ENCODE data around the gene IL31RA.

Gene IL31RA

GRCh38 chr5:55851675-55851979 is 470 bp downstream of the IL31RA start:
- Mint-ChIP-seq H3K27ac (no peak overlapping the region), H3K27me3 (no peaks in the 10 kb centered on the region), H3K4me3 (no peak overlapping the region), H3K36me3 (ENCODE audit: low read depth) (no peaks in the 10 kb centered on the region), H3K9me3 (no peaks in the 10 kb centered on the region), H3K4me1 (ENCODE audit: low read depth) (peaks cover 47% of the 10 kb centered on the region)
- intact Hi-C loops (cut with micrococcal nuclease), result no loop called here

DNA sequence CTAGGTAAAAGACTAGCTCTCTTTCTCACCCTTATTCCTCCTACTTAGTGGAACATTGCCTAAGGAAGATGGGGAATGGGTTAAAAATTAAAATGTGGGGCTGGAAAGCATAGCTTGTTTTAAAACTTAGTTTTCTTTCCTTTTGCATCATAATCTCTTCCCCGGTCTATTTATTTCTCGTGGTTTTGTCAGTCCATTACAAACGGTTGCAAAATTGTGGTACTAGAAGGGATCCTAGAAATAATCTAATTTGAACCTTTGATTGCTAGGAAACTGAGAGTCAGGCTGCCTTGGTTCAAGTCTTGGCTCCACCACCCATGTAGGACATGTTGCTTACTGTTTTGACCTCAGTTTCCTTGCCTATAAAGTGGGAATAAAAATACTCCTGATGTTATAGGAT is 1.3 kb downstream of the IL31RA start:
- Mint-ChIP-seq H3K27me3 (no peaks in the 10 kb centered on the region), H3K36me3 (ENCODE audit: low read depth) (no peaks in the 10 kb centered on the region), H3K4me3 (no peak overlapping the region), H3K27ac (no peak overlapping the region), H3K9me3 (no peaks in the 10 kb centered on the region), H3K4me1 (ENCODE audit: low read depth) (peaks cover 55% of the 10 kb centered on the region)
- intact Hi-C loops (cut with micrococcal nuclease), result no loop called here

- H3K9me3 Mint-ChIP-seq, result no peaks in the 10 kb centered on the region
- no peak overlapping the region for H3K4me3 Mint-ChIP-seq
- H3K27me3 Mint-ChIP-seq, result no peaks in the 10 kb centered on the region
- H3K4me1 Mint-ChIP-seq (ENCODE audit: low read depth), result peaks cover 59% of the 10 kb centered on the region
- intact Hi-C loops (cut with micrococcal nuclease), result no loop called here
- H3K36me3 Mint-ChIP-seq (ENCODE audit: low read depth), result no peaks in the 10 kb centered on the region
- H3K27ac Mint-ChIP-seq, result no peak overlapping the region
Measured at GRCh38 chr5:55853041-55853670, 2.0 kb downstream of the IL31RA start.

DNA sequence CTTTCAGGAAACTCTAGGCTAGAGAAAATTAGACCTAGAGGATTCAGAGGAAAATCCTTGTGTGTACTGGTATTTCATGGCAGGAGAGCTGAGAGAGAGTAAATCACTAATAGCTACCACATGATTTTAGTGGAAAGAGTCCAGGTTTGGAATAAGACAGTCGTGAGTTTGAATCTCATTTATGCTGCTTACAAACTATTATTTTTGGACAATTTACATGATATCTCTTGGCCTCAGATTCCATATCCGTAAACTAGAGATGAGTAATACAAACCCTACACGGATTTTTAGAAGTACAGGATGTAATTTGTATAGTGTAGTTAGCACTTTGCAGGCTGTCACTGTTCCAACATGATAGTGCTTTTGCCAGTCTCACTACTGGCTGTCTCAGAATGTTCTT is 2.7 kb downstream of the IL31RA start:
- intact Hi-C loops (cut with micrococcal nuclease), result no loop called here
- Mint-ChIP-seq H3K4me3 (no peak overlapping the region), H3K27me3 (no peaks in the 10 kb centered on the region), H3K27ac (no peak overlapping the region), H3K36me3 (ENCODE audit: low read depth) (no peaks in the 10 kb centered on the region), H3K4me1 (ENCODE audit: low read depth) (peaks cover 62% of the 10 kb centered on the region), H3K9me3 (no peaks in the 10 kb centered on the region)

GRCh38 chr5:55855509-55855908 is 4.4 kb downstream of the IL31RA start:
- Mint-ChIP-seq H3K9me3 (no peaks in the 10 kb centered on the region), H3K27ac (peak overlapping the region; percentile 56), H3K36me3 (ENCODE audit: low read depth) (no peaks in the 10 kb centered on the region), H3K27me3 (no peaks in the 10 kb centered on the region), H3K4me1 (ENCODE audit: low read depth) (peaks cover 66% of the 10 kb centered on the region), H3K4me3 (no peak overlapping the region)
- intact Hi-C loops (cut with micrococcal nuclease), result no loop called here

DNA sequence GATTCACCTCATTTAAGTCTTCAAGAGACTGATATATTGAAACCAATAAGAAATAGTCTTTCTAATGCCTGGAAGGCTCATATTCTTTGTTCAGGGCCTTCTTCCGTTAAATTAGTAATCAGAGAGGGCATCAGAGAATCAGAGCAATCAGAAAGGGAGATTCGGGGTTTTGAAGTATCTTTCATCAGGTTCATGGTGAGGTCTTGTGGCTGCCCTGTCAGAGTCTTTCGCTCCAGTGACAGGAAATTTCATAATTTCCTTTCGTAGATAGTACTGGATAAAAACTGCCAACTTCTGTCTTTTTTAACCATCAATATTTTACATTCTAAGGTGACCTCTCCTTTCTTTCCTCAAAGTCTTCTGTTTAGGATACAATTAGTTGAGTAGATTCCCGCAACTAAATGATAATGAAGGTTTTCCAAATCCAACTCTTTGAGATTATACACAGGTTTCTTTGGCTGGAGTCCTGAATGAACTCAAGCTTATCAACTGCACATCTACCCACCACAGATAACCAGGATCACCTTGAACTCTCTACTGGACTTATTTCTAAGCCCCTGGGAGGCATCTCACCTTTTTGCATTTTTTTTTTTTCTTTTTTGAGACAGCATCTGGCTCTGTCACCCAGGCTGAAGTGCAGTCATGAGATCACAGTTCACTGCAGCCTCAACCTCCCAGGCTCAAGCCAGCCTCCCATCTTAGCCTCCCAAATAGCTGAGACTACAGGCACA is 5.5 kb downstream of the IL31RA start:
- no peaks in the 10 kb centered on the region for H3K27me3 Mint-ChIP-seq
- H3K4me1 Mint-ChIP-seq (ENCODE audit: low read depth), result peaks cover 59% of the 10 kb centered on the region
- H3K36me3 Mint-ChIP-seq (ENCODE audit: low read depth), result no peaks in the 10 kb centered on the region
- peak overlapping the region; percentile 56 for H3K27ac Mint-ChIP-seq
- no peaks in the 10 kb centered on the region for H3K9me3 Mint-ChIP-seq
- intact Hi-C loops (cut with micrococcal nuclease), result no loop called here
- H3K4me3 Mint-ChIP-seq, result no peak overlapping the region

DNA sequence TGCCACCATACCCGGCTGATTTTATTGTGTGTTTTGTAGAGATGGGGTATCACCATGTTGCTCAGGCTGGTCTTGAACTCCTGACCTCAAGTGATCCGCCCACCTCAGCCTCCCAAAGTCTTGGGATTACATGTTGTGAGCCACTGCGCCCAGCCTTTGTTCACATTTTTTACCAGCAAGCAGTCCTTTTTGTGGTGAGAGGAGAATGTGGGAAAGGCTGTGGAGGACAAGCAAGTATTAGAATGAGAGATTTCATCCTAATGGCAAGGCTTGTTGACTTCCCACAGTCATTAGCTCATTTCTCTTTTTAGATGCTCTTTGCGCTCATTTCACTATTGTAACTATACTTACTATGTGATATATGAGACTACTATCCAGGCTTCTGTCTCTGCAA is 6.1 kb downstream of the IL31RA start:
- H3K9me3 Mint-ChIP-seq, result no peaks in the 10 kb centered on the region
- H3K4me3 Mint-ChIP-seq, result no peak overlapping the region

GRCh38 chr5:55858104-55858503 is 6.9 kb downstream of the IL31RA start:
- H3K27ac Mint-ChIP-seq, result no peak overlapping the region

More for the DNA sequence above, 6.1 kb downstream of the IL31RA start:
- Mint-ChIP-seq H3K27me3 (no peaks in the 10 kb centered on the region), H3K4me1 (ENCODE audit: low read depth) (peaks cover 55% of the 10 kb centered on the region), H3K36me3 (ENCODE audit: low read depth) (no peaks in the 10 kb centered on the region), H3K27ac (peak overlapping the region; percentile 53)
- intact Hi-C loops (cut with micrococcal nuclease), result no loop called here

DNA sequence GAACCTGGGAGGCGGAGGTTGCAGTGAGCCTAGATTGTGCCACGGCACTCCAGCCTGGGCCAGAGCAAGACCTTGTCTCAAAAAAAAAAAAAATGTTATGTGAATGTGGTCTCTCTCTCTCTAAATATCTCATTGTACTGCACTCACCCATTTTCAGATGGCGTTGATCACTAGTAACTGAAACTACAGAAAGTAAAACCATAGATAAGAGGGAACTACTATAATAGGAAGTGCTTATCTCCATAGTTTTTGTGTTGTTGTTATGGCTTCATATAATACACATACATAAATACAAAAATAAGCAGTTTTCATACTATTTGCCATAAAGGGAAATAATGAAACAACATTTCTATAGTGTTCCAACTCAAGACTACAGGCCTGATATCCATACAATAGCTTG is 9.1 kb downstream of the IL31RA start:
- H3K4me3 Mint-ChIP-seq, result no peak overlapping the region
- H3K4me1 Mint-ChIP-seq (ENCODE audit: low read depth), result peaks cover 35% of the 10 kb centered on the region
- H3K9me3 Mint-ChIP-seq, result no peaks in the 10 kb centered on the region
- H3K27ac Mint-ChIP-seq, result peak overlapping the region; percentile 29
- intact Hi-C loops (cut with micrococcal nuclease), result no loop called here
- H3K27me3 Mint-ChIP-seq, result no peaks in the 10 kb centered on the region
- H3K36me3 Mint-ChIP-seq (ENCODE audit: low read depth), result no peaks in the 10 kb centered on the region

More at GRCh38 chr5:55858104-55858503, 6.9 kb downstream of the IL31RA start:
- intact Hi-C loops (cut with micrococcal nuclease), result no loop called here
- Mint-ChIP-seq H3K36me3 (ENCODE audit: low read depth) (no peaks in the 10 kb centered on the region), H3K4me1 (ENCODE audit: low read depth) (peaks cover 47% of the 10 kb centered on the region), H3K4me3 (no peak overlapping the region), H3K27me3 (no peaks in the 10 kb centered on the region), H3K9me3 (no peaks in the 10 kb centered on the region)

GRCh38 chr5:55860709-55861108 is 9.6 kb downstream of the IL31RA start:
- Mint-ChIP-seq H3K36me3 (ENCODE audit: low read depth) (no peaks in the 10 kb centered on the region), H3K4me3 (no peak overlapping the region), H3K4me1 (ENCODE audit: low read depth) (peaks cover 35% of the 10 kb centered on the region), H3K27ac (peak overlapping the region; percentile 29), H3K9me3 (no peaks in the 10 kb centered on the region), H3K27me3 (no peaks in the 10 kb centered on the region)
- intact Hi-C loops (cut with micrococcal nuclease), result no loop called here

DNA sequence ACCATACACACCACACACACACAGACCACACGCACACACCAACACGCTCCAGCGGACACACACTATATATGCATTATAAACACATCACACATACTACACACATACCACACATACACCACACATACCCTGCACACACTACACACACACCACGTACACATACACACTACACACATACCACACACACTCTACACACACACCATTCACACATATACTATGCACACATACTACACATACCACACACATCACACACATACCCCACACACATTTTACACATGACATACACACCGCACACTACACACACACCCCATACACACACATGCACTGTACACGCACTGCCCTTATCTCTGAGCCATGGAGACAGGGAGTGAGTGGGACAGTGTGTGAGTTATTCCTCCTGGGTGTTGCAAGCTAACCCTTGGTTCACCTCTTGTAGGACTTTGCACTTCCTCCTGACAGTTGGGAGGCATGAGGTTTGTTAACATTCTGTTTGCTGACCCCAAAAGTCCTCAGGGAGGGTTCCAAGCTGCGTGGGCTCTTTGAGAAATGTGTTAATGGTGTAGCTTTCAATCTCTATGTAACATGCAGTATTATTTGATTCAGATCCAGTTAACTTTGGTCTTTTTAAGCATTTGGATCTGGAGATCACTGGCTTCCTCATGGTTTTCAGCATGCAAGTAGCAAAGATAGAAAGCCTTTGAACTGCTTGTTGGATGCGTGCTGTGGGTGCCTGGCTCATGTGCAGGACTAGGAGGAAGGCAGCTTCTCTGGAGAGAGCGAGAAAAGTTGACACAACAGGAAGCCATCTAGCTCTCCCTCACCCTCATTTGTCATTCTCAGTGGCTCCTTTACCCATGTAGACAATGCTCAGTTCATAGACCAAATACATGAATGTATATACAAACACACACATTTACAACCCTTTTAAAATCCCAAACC is 13.7 kb downstream of the IL31RA start:
- Mint-ChIP-seq H3K27me3 (no peaks in the 10 kb centered on the region), H3K4me1 (ENCODE audit: low read depth) (peaks cover 11% of the 10 kb centered on the region), H3K27ac (no peak overlapping the region), H3K36me3 (ENCODE audit: low read depth) (no peaks in the 10 kb centered on the region), H3K9me3 (no peaks in the 10 kb centered on the region), H3K4me3 (no peak overlapping the region)
- intact Hi-C loops (cut with micrococcal nuclease), result no loop called here

DNA sequence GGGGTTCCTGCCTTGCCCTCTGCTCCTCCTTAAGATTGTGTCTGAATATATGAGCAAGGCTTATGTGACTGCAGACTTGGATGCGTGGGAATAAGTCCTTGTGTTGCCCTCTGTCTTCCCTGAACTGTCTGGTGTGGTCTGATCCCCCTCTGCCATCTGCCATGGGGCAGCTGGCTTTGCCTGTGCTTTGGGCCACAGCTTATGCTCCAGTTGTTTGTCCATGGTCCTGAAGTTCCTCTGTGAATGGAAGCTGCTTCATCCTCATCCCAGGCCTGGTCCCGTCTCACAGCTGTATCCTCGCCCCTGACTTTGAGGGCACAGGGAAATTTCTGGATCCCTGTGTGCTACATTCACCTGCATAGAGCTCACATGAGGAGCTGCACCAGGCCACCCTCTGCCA is 14.7 kb downstream of the IL31RA start:
- intact Hi-C loops (cut with micrococcal nuclease), result no loop called here
- Mint-ChIP-seq H3K27ac (no peak overlapping the region), H3K4me1 (ENCODE audit: low read depth) (peaks cover 11% of the 10 kb centered on the region), H3K27me3 (no peaks in the 10 kb centered on the region), H3K9me3 (no peaks in the 10 kb centered on the region), H3K4me3 (no peak overlapping the region), H3K36me3 (ENCODE audit: low read depth) (no peaks in the 10 kb centered on the region)

- H3K36me3 Mint-ChIP-seq (ENCODE audit: low read depth), result no peaks in the 10 kb centered on the region
- H3K27ac Mint-ChIP-seq, result no peak overlapping the region
- intact Hi-C loops (cut with micrococcal nuclease), result no loop called here
- H3K27me3 Mint-ChIP-seq, result no peaks in the 10 kb centered on the region
- no peaks in the 10 kb centered on the region for H3K9me3 Mint-ChIP-seq
- H3K4me3 Mint-ChIP-seq, result no peak overlapping the region
- peaks cover 11% of the 10 kb centered on the region for H3K4me1 Mint-ChIP-seq (ENCODE audit: low read depth)
Measured at GRCh38 chr5:55866485-55866884, 15.3 kb downstream of the IL31RA start.

DNA sequence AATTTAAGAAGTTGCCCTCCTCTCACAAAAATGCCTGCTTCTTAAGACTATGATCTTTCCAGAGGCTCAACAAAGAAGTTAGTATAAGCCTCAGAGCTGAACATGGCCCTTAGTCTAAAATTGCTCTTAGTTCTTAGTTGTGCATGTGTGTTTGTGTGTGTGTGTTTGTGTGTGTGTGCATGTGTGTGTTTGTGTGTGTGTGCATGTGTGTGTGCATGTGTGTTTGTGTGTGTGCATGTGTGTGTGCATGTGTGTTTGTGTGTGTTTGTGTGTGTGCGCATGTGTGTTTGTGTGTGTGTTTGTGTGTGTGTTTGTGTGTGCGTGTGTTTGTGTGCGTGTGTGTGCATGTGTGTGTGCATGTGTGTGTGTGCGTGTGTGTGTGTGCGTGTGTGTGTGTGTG is 15.8 kb downstream of the IL31RA start:
- no peaks in the 10 kb centered on the region for H3K27me3 Mint-ChIP-seq
- intact Hi-C loops (cut with micrococcal nuclease), result no loop called here
- no peaks in the 10 kb centered on the region for H3K36me3 Mint-ChIP-seq (ENCODE audit: low read depth)

More for the DNA sequence above, 15.8 kb downstream of the IL31RA start:
- H3K4me3 Mint-ChIP-seq, result no peak overlapping the region
- H3K4me1 Mint-ChIP-seq (ENCODE audit: low read depth), result peaks cover 11% of the 10 kb centered on the region
- no peaks in the 10 kb centered on the region for H3K9me3 Mint-ChIP-seq
- H3K27ac Mint-ChIP-seq, result no peak overlapping the region

Data from dendritic cell treated with granulocyte-macrophage colony-stimulating factor and Interleukin-4, amounts not matched to agents 40 ng/mL and 50 ng/mL, for 4 days (primary cell).